SH-SY5Y (cell line): ENCODE measurements around the gene BACH1.

Source experiments
- GATA2 ChIP-seq: IDR thresholded peaks from 2 replicates; pipeline ENCODE4 v1.6.1; 2011; ENCODE audit warnings: mild to moderate bottlenecking, low read depth, low read length
- GATA3 ChIP-seq: IDR thresholded peaks from 2 replicates; pipeline ENCODE4 v1.6.1; 2011; ENCODE audit warnings: low read depth, mild to moderate bottlenecking, low read length, moderate library complexity

GRCh38 chr21:29306920-29307319 lies 8.2 kb downstream of the BACH1 start:
- TF ChIP-seq GATA3 (no peak), GATA2 (no peak)
